GM12865 (cell line): ENCODE data around the gene ADAMTS7.
"Not testable (repeated sequence)": the region's sequence is repeated elsewhere in the genome, so short reads cannot be mapped to it uniquely, and the experiment has no call there.

Source experiments
- DNase-seq: peaks from one replicate; pipeline ENCODE4 v3.0.0; 2010; ENCODE audit warnings: low read depth
- H3K4me3 ChIP-seq: 2 replicates; pipeline ENCODE4 v1.5.1; 2011; ENCODE audit warnings: mild to moderate bottlenecking, low read depth, low read length, control low read depth
- TF ChIP-seq, protein P1 (sequence below): IDR thresholded peaks from 2 replicates; pipeline ENCODE4 v1.5.1; 2011; ENCODE audit warnings: low read length, control low read depth, low read depth, inconsistent platforms; ENCODE audit not compliant: insufficient read depth; ENCODE audit errors: missing control alignments

ADAMTS7 gene

DNA sequence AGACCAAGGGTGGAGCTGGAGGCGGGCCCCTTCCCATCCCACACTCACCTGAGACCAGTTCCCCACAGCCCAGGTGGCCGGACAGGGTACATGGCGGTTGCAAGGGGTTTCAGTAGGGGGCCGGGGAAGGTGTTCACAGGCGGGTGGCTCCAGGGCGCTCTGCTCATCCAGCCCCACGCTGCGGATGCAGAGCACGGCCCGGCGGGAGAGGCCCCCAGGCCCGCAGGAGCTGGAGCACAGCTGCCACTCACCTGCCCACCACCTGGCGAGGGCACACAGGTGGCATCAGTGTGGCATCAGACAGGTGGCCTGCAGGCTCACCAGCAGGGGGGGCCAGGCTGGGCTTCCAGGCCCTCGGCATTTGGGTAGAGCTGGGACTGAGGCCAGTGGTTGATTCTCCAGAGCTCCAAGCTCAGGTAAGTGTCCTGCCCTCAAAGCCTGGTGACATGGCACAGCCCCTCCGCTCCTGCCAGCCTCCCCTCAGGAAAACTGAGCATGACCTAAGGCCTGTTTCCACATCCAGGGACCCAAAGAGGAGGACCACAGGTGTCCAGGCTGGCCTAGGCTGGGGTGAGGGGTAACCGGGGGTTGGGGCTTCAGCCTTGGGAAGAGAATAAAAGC is 43.8 kb downstream of the ADAMTS7 start:
- H3K4me3 ChIP-seq = no peak overlapping the region
- DNase-seq = no peak
- TF ChIP-seq, protein P1, sequence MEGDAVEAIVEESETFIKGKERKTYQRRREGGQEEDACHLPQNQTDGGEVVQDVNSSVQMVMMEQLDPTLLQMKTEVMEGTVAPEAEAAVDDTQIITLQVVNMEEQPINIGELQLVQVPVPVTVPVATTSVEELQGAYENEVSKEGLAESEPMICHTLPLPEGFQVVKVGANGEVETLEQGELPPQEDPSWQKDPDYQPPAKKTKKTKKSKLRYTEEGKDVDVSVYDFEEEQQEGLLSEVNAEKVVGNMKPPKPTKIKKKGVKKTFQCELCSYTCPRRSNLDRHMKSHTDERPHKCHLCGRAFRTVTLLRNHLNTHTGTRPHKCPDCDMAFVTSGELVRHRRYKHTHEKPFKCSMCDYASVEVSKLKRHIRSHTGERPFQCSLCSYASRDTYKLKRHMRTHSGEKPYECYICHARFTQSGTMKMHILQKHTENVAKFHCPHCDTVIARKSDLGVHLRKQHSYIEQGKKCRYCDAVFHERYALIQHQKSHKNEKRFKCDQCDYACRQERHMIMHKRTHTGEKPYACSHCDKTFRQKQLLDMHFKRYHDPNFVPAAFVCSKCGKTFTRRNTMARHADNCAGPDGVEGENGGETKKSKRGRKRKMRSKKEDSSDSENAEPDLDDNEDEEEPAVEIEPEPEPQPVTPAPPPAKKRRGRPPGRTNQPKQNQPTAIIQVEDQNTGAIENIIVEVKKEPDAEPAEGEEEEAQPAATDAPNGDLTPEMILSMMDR = no peak

DNA sequence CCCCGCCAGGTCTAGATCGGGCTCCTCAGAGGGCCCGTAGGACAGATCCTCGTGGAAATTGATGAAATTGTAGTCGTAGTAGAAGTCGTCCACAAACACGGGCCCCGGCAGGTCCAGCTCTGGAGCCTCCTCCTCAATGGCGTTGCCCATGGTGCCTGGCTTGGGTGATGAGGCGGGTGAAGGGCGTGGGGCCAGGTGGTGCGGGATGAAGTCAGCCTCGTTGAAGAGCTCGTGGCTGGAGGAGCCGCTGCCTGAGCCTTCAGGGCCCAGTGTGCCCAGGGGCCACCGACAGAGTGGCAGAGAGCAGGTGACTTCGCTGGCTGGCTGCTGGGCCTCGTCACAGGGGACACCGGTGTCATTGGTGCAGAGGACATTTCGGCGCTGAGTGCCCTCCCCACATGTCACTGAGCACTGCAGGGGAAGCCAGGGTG is 44.6 kb downstream of the ADAMTS7 start:
- not testable (repeated sequence) for H3K4me3 ChIP-seq, DNase-seq

DNA sequence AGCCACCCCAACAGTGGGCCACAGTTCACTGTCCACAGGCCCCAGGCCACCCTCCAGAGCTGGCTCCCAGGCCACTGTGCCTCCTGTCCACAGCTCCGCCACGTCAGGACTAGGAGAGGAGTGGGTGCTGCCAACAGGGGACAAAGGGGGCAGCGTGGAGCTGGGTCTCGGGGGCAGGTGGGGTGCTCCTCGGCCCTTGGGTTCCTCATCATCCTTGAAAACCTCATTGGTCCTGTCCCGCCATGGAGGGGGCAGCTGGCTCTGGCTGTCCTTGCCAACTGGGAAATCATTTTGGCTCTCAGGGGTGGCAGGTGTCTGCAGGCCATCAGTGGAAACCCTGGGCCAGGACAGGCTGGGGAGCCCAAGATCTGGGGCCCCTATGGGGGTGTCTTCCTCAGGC is 45.2 kb downstream of the ADAMTS7 start:
- TF ChIP-seq, protein P1 = no peak
- DNase-seq = no peak

GRCh38 chr15:78765154-78765860 is 46.0 kb downstream of the ADAMTS7 start:
- not testable (repeated sequence) for DNase-seq, H3K4me3 ChIP-seq

More for the DNA sequence above, 45.2 kb downstream of the ADAMTS7 start:
- H3K4me3 ChIP-seq = no peak overlapping the region

DNA sequence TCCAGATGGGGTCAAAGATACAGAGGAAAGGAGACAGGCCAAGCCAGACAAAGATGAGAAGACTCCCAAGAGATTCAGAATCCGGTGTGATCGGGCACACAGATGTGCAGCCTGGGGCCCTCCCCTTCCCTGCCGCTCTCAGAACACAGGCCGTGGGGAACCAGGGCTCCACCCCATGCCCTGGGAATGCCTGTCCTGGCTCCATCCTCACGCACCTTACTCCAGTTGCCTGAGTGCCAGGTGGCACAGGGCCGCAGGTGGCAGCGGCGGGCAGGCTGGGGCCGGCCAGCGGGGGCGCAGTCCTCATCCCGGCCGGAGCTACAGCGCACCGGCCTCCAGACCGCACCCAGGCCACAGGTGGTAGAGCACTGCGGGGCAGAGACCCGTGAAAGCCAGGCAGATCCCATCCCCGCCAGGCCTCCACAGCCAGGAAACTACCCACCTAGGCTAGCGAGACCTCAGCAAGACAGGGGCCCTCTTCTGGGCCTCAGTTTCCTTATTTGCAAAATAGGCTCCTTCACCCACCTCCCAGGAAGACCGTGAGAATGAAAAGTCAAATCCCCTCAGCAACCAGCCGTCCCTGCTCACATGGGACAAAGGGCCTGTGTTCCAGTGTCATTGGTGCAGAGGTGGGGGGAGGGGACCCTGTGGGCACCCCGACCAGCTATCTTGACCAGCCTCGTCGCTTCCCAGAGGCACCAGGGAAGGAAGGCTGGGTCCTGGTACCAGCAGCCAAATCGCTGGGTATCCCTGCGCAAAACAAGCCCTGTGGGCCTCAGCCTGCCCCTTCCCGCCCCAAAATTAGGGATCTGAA is 46.7 kb downstream of the ADAMTS7 start:
- not testable (repeated sequence) for H3K4me3 ChIP-seq, DNase-seq

DNA sequence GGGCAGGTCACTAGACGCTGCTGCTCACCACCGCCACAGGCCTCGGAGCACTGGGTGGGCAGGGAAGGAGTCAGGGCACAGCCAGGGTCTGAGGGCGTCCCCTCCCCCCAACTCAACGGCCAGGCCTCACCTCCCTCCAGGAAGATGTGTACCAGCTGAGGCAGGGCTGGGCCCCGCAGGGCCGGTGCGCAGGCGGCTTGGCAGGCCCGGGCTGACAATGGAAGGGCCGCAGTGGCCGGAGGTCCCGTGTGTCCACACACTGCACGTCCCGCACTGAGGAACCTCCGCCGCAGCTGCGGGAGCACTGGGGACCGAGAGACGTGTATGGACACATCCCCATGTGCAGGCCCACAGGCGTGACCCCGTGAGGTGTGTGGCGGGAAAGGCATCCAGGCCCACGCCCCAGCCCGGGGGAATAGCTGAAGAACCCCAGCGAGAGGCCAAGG is 47.4 kb downstream of the ADAMTS7 start:
- DNase-seq = no peak
- H3K4me3 ChIP-seq = no peak overlapping the region
- TF ChIP-seq, protein P1 = no peak

DNA sequence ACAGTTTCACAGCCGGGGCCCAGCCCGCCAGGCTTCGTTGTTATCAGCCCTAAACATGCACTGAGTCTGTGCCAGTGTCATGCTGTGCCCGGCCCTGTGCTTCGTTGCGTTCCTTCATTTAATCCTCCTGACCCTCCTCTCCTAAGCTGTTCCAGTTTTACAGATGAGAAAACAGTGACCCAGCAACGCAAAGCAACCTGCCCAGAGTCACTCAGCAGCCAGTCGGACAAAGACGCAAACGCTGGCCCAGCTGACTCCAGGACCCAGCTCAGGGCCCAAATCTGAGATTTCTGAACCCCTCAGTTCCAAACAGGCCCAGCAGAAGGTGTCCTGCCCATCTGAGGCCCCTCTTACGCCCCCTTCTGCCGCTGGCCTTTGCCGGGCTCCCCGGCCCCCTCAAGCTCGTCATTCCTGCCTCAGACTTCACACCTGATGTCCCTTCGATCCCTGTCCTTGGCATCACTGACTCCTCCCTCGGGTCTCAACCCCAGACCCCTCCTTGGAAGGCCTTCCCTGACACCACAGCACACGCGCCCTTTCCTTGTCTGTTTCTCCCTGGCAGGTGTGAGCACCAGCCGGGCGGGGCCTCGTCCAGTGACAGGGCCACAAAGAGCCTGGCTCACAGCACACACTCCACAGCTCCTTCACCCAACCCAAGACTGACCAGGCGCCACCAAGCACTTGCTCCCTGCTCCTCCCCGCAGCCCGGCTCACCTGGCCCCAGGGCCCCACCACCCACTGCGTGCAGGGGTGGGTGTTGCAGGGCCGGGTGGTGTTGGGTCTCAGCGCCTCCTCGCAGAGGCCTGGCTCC is 48.1 kb downstream of the ADAMTS7 start:
- no peak for DNase-seq
- no peak overlapping the region for H3K4me3 ChIP-seq
- TF ChIP-seq, protein P1 = no peak

GRCh38 chr15:78762386-78762961 is 48.8 kb downstream of the ADAMTS7 start:
- not testable (repeated sequence) for H3K4me3 ChIP-seq, DNase-seq
